GM18907 (cell line): ENCODE measurements around the gene CACNA1C.

ENCODE experiments used
- ATAC-seq: cut with Tn5 transposase; IDR thresholded peaks from one replicate; pipeline ENCODE4 v1.9.1; 2021; ENCODE audit warnings: mild to moderate bottlenecking, moderate library complexity; ENCODE audit not compliant: unreplicated experiment

Gene CACNA1C

DNA sequence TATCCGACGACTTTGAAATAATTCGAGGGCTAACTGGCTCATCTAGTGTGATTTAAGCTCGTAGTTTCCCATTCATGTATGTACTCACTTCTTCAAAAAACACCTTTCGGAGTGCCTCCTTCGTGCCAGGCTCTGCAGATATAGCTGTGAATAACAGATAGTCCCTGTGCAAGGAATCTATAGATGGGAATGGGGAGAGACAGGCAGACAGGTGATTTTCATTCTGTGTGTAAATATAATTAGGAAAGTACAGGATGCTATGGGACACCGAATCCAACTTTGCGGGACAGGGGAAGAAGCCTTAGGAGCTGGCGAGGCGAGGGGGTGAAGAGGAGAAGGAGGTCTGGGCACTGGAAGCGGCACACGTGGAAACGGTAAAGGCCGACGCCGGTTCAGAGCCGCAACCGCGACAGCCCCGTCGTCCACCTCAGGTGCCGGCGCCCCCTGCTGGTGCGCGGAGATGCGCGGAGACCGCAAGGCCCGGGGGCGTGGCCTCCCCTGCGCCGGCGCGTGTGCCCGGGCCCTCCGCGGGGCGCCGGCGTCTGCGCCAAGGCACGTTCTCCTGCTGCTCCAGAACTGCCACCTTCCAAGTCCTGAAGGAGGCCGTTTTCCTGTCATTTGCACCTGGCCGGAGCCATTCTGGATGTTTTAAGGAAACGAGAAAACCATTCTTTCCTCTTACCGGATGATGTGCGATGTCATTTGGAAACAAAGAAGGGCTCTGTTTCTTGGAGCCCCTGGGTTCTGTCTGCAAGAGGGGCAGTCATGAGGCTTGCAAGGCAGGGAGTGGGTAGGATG is 18.0 kb upstream of the CACNA1C start:
- peak; percentile 87 for ATAC-seq

DNA sequence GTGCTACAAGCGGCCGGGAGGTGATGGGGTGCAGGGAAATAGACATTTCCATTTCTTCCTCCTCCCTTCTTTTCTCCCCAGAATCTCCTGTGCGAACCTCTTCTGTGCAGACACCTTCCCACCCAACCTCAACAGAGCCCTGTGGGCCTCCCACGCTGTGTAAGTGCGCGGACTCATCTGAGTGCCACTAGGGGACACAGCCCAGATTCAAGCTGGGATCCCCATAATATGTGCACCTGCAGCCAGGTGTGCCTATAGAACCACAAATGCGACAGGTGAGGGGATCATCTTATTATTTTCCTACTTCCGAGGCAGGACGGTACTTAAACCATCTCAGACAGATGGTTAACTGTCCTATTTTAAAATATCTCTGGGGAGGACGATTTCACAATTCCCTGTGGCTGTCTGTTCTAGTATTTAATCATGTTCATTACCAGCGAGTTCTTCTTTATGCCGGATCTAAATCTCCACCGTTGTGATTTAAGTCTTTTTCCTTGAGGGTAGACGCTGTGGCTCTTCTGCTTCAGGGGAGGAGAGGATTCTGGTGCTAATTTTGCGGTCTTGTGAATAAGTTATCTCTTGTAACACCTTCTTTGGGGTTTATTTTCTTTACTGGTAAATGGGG is 17.2 kb upstream of the CACNA1C start:
- no peak for ATAC-seq

DNA sequence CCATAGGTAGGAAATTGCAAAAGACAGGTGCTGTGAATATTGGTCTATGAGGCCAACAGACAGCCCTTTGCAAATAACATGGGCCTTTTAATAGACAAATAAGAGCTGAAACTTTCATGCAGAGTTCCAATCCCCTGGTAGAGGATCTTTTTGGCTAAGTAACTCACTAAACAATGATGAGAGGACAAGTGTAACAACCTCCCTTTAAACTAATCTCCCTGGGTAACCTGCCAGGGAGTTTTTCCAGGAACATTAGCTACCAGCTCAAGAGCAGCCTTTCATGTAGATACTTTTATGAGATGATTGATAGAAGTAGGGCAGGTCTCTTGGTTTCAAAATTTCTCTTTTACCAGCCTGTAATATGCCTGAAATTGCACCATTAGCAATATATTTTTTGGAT is 13.8 kb upstream of the CACNA1C start:
- ATAC-seq: no peak

DNA sequence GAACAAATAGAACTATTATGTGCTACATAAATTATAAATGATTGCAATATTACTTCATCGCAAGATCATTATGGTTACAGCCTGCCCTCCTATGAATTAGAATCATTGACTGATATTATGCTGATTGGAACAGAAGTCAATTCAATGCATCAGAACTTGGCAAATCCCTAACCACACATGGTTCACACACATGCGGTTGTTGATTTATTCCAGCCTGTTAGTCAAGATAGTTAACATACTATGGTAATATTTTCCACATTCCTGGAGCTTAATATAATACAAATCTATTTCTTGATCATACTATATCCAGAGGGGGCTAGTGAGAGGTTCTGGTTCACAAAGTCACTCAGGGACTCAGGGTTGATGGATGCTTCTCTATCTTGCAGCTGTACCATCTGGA is 9.7 kb upstream of the CACNA1C start:
- ATAC-seq: no peak

DNA sequence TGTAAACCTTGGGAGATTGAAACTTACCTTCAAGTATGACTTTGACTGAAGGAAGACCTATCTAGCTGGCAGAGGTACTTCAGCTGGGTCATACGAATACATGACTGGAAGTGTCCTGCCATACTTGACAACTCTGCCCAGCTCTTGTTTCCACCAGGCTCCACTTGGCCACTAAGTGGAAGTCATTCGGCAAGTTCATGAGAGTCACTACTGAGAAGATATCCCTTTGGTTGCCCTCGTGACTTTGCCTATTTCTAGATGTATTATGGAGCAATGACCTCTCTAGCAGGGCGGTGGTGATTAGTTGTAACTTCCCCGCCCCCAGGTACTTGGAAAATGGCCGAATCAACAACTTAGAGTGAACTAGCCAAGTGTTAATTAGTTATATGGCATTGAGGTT is 8.6 kb upstream of the CACNA1C start:
- no peak for ATAC-seq

DNA sequence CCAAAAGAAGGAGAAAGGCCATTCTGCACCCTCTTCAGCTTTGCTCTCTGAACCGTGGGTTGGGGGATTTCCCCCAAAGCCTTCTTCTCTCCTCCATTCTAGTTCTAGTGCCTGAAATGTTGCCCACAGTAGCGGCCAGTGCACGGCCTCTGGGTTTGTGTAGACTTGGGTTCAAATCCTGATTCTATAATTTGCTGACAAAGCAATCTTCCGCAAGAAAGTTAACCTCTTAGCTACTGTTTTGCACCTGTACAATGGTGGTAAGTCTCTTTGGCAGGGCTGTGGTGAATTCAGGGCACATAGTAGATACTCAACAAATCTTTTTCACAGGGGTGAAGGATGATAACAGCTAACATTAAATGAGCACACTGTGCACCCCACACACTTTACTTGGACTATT is 5.8 kb upstream of the CACNA1C start:
- ATAC-seq: no peak

DNA sequence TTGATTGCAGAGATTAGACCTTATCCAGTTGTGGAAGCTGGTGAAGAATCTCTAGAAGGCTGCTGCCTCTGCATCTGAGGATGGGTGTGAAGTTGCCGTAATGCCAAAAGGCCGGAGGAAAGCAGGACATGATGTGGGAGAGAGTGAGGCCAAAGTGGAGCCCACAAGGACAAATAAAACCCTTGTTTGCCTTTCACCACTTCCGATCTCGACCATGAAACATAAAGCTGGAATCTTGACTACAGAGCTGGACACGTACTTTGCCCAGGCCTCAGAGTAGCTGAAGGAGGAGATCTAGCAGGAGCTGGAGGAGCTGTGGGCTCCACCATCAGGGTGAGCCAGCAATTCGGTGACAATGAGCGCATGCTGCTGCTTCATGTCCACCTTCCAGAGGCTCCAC is 5.0 kb upstream of the CACNA1C start:
- no peak for ATAC-seq

DNA sequence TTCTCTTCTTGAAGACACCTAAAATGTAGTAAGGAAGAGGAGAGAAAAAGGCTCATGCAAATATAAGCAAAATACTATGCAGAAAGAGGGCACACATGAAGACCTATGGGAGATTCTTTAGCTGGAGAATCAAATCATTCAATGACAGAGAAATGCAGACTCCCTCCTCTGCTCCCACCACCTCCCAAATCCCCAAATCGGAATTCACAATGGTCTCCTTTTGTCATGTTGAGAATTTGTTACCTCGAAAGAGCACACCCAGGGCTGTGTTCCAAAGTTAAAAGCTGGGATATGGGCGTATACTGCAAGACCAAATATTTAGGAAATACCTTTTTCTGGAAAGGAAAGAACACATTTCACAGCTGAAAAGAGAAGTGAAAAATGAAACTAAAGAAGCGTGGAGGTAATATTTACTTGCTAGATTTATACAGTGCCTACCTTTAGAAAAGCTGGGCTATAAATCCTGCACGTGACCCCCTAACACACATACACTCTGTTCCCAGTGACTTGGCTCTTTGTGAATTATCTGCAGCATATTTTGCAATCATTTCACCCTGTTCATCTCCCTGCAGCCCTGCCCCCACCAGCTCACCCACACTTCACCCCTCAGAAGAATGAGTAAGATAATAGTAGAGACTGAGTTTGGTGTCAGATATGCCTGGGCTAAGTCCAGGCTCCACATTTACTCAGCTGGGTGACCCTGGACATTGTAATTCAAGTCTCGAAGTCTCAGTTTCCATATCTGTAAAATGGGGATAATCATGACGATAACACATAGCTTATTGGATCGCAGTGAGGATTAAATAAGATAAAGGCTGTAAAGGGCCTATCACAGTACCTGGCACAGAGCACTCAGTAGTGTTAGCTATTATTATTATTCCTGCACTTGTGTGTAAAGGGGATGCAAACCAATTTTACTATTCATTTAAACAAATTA is 2.9 kb upstream of the CACNA1C start:
- no peak for ATAC-seq

DNA sequence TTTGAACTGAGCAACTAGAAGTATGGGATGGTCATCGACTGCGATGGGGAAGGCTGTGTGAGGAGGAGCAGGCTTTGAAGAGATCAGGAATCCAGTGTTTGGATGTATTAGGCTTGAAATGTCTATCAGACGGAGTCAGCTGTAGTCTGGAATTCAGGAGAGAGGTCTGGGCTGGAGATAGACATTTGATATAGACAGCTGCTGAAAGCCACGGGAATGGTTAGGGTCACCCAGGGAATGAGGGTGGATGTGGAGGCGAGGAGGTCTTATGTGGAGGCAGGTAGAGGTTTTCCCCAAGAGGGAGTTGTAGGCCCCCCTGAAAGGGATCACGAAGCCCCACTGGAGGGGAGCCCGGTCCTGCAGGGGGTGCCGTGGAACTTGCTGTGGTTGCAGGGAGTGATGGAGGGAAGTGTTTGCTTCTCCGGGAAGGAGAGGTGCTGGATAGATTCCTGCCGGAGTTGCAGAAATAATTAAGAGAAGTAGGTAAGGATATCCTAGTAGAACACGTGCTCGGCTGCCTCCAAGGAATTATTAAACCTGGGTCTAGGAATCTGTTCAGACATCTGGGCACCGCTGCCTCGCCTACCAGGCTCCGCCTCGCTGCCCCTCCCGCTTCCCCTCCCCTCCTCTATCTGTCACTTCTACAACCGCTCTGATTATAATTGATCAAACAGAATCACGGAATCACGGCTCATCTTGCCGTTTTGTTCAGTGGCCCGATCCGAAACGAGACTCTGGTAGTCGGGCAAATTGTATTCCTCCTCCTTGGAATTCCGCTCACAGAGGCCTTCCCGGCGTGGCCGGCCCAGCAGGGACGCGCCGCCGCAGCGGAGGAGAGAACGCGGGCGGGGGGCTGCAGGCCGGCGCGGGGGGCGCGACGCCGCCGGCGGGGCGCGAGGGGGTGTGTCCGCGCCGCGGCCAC is 826 bp upstream of the CACNA1C start:
- no peak for ATAC-seq

DNA sequence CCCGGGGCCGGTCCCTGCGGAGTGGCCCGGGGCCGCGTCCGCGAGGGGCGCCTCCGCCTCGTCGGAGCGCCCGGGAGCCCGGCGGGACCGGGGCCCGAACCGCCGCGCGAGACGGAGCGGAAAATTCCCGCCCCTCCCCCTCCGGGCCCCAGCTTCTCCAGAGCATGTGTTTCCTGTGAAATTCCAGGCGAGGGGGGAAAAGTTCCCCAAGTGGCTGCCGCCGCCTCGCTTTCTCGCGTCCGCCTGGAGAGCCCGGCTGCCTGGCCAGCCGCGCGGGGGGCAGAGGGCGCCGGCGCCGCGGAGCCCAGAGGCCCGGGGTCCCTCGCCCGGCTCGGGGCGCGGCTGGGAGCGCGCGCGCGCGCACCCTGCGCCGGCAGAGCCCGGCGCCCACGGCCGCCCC is 904 bp downstream of the CACNA1C start:
- no peak for ATAC-seq

DNA sequence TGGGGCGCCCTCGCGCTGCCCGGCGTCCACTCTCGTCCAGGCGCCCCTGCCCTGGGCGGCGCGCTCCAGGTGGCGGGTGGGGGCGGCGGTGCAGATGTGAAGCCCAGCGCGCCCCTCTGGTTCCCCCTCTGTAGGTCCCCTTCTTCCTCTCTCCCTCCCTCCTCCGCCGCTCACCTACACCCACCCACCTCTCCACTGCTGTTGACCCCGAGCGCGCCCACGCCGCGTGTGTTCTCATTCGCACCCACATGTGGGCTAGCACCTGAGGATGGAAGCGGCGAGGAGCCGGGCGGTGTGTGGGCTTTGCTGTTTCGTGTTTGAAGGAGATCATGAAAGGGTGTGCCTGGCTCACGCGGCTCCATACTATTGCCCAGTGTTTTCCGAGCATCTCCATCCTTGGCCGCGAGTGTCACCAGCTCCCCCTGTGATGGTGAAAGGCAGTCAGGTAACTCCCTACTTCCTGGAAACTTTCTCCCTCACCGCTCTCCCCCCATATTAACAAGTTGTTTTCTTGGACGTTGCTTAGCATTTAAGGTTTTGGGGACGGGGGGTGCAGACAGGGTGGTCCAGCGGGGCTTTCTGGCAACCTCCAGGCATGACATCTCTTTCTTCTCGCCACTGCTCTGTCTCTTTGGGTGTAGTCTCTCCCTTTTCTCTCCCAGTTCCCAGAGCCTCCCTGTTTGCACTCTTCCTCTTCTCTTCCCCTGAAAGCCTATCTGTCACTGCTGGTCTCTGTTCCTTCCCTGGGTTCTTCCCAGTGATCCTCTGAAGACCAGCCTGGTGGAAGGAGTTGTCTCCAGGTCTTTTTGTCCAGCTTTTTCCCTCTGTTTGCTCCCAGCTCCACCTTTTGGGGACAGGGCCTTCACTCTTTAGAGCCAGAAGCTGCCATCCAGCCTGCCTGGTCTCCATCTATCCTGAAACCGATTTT is 1.6 kb downstream of the CACNA1C start:
- no peak for ATAC-seq

DNA sequence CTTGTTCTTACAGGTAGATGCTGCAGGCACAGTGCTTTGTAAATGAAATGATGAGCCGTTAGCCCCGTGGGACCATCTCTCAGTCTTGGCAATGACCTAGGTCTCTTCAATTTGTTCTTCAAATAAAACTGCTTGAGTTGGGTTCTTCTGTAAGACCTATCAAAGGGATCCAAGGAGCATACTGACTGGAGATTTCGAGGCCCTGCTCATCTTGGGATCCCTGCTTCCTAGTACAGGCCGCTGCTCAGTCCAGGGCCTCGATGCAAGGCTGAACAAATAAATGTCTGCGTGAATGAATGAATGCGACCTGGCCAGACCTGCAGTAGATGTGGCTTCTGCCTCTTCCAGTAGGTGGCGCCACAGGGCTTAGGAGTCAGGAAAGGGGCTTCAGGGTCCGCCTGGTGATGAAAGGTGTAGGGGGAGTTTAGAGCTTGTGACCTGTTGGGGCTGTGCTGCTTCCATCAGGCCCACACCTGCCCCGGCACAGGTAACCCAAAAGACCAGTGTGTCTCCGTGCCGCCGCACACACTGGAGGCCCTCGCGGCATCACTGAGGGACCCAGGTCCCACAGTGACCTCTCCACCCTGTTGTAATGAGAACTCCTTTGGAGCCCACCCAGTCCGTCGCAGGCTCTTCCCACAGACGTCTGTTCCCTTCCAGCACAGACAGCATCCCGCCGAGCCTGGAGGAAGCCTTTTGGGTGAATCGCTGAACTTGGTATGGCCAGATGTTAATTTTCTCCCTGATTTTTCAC is 4.4 kb downstream of the CACNA1C start:
- no peak for ATAC-seq

DNA sequence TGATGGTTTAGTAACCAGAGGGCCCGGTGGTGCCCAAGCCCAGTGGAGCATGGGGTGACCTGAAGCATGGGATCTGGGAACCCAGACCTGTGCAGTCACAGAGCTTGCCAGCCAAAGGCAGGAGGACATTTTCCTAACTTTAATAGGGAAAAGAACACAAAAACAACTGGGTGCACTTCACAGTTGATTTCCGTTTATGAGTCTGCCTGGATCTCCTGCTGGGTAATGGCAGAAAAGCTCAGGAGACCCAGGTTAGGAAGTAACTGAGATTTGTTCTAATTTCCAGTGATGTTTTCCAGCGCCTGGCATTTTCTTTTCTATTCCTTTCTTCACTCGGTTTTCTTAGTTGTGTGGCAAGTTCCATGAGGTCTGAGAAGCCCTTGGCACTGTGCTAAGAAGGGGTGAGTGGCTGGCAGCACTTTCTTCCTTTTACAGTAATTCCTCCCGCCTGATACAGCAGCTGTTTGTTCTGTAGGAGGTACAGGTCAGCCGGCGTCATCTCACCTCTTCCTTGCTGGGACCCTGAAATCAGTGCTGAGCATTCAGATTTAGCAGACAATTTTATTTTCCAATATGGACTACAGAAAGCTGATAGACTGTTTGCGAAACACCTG is 5.1 kb downstream of the CACNA1C start:
- ATAC-seq: no peak

DNA sequence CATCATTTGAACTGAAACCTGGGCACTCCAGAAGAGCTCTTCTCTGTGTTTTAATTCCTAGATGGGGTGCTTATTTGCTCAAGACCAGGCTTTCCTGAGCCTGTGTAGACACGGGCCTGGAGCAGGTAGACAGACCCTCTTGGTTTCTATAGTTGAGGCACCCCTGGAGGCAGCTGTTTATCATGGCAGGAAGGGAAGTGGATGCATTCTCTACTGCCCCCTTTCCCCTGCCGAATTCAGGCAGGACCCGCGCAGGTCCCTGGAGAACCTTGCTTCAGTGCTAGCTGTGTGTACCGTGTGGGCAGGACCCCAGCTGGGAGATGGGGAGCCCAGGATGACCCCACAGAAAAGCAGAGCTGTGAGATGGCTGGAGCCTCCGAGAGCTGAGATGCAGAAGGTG is 6.0 kb downstream of the CACNA1C start:
- ATAC-seq: no peak

DNA sequence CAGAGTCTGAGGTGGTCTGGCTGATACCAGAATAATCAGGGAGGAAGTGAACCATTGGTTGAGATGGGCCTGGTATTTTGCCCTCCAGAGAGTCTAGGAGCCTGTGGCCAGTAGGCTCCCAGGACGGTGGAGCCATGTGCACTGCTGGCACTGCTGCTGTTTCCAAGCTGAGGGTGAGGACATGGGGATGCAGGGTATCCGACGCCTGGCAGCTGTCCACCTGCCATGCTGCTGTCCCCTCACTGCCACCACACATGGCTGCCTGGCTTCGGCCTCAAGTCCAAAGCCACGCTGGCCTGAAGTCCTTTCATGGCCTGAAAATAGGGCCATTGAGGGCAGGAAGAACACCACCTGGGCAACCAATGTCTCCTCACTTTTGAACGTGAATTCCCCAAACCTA is 8.6 kb downstream of the CACNA1C start:
- ATAC-seq: no peak

DNA sequence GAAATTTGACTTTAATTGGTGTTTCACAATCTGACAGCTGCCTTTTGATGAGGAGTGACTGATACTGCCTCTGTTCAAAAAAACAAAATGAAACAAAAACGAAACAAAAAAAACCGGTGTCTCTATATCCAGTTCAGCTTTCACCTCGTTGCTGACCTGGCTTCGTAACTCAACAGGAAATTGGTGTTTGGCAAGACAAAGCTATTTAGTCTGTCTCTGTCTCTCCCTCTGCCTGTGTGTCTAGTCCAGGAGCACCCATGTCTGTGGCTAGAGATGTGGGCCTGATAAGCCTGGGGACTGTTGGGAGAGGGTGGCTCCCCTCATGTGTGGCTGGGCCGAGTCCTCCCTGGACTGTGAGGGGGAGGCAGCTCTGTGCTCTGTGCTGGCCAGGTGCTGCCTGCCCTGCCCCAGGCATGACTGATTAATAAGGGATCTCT is 11.3 kb downstream of the CACNA1C start:
- ATAC-seq: no peak

DNA sequence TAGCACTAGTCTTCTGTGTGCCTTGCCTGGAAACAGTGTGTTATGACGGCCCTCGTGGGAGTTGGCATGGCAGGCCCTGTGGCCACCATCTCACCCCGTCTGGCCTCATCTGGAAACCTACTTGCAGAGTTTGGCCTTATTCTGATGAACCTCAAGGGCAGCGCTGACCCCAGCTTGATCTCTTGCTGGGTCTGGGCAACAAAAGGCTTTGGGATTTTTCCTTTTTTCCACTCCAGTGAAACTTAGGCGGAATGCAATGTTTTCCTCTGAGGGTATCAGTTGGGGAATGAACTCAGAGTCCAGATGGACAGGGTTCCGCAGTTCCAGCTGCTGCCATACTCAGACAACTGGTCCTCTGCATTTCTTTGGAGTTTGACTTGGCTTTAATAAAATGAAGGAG is 15.9 kb downstream of the CACNA1C start:
- no peak for ATAC-seq

DNA sequence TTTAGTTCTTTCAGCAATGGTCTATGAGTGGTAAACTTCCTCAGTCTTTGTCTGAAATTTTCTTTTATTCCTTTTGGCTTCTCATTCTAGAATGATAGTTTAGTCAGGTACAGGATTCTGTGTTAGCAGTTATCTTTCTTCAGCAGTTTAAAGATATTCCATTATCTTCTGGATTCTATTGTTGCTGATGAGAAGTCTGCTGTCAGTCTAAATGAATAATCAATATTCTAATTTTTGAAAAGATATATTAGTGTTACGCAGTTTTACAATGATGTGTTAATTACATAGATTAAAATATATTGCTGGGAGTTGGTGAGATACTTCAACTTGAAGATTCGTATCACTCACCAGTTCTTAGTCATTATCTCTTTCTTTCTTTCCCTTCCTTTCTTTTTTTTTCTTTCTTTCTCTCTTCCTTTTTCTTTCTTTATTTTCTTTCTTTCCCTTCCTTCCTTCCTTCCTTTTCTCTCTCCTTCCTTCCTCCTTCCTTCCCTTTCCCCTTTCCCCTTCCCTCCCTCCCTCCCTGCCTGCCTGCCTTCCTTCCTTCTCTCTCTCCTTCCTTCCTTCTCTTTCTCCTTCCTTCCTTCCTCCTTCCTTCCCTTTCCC is 17.8 kb downstream of the CACNA1C start:
- no peak for ATAC-seq
